GM18520 (cell line): ENCODE measurements around the gene ARFIP1.
"Not testable (repeated sequence)": the region's sequence is repeated elsewhere in the genome, so short reads cannot be mapped to it uniquely, and the experiment has no call there.

Experiments used
- ATAC-seq: cut with Tn5 transposase; IDR thresholded peaks from one replicate; pipeline ENCODE4 v1.9.1; 2021; ENCODE audit not compliant: unreplicated experiment

ARFIP1 gene

GRCh38 chr4:152779513-152780266, at the start of gene ARFIP1, which contains the start of gene TIGD4:
ARFIP1 (plus strand) TSS chr4:152779954; CDS start chr4:152829634, 49,680 bp downstream.
TIGD4 (minus strand) TSS chr4:152779730; CDS start chr4:152771004, 8,726 bp downstream.
- peak; percentile 96 for ATAC-seq

- no peak for ATAC-seq
Observed at GRCh38 chr4:152731997-152732396, 47.8 kb upstream of the ARFIP1 start.

DNA sequence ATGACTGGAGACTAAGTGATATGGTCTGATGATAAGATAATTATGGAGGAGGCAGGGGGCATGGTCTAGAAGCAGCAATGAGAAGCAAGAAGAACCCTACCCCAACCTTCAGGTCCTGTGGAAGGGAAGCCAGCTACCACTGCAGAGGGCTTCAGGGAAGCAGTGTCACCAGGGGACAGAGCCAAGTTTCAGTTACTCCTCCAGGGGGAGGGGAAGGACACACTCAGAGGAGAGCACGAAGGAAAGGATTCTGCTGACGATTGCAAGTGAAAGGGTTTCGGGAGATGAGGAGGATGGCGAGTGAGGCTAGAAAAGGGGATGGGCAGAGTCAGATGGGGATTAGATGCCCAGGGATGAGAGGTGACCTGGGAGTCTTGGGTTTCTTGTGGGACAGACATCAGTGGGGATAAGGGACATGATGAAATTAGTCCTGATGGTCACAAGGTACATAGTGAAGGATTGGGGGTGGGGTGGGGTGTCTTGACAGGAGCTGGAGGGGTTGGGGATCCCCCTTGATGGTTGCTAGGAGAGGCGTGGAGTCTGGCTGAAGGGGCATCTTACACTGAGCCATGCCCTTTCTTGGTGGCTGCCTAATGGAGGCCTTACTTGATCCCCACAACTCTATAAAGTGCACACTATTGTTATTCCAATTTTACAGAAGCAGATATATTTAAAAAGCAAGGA, 45.6 kb upstream of the ARFIP1 start:
- ATAC-seq = no peak

GRCh38 chr4:152734699-152735050, 45.1 kb upstream of the ARFIP1 start:
- no peak for ATAC-seq

GRCh38 chr4:152735396-152735859, 44.3 kb upstream of the ARFIP1 start:
- ATAC-seq = no peak

DNA sequence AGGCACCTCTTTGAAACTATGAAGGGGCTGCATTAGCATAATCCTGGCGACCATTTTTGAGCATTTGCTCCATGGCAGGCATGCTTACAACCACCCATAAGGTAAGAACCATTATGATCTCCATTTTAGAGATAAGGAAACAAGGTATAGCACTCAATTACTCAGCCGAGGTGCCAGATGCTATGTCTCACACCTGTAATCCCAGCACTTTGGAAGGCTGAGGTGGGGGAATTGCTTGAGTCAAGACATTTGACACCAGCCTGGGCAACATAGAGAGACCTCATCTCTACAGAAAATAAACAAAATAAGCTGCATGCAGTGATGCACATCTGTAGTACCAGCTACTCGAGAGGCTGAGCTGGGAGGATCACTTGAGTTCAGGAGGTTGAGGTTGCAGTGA, 43.8 kb upstream of the ARFIP1 start:
- ATAC-seq = no peak

- ATAC-seq = no peak
Observed at GRCh38 chr4:152738827-152739226, 40.9 kb upstream of the ARFIP1 start.

GRCh38 chr4:152747444-152747843, 32.3 kb upstream of the ARFIP1 start:
- no peak for ATAC-seq

- ATAC-seq = no peak
Observed at GRCh38 chr4:152748619-152749018, 31.1 kb upstream of the ARFIP1 start.

- no peak for ATAC-seq
Observed at GRCh38 chr4:152763796-152764195, 16.0 kb upstream of the ARFIP1 start.

DNA sequence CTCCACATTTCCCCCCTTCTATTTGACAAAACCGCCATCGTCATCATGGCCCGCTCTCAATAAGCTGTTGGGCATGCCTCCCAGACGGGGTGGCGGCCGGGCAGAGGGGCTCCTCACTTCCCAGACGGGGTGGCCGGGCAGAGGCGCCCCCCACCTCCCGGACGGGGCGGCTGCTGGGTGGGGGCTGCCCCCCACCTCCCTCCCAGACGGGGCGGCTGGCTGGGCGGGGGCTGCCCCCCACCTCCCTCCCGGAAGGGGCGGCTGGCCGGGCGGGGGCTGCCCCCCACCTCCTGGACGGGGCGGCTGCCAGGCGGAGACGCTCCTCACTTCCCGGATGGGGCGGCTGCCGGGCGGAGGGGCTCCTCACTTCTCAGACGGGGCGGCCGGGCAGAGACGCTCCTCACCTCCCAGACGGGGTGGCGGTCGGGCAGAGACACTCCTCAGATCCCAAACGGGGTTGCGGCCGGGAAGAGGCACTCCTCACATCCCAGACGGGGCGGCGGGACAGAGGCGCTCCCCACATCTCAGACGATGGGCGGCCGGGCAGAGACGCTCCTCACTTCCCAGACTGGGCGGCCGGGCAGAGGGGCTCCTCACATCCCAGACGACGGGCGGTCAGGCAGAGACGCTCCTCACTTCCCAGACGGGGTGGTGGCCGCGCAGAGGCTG, 14.6 kb upstream of the ARFIP1 start:
- ATAC-seq = not testable (repeated sequence)

DNA sequence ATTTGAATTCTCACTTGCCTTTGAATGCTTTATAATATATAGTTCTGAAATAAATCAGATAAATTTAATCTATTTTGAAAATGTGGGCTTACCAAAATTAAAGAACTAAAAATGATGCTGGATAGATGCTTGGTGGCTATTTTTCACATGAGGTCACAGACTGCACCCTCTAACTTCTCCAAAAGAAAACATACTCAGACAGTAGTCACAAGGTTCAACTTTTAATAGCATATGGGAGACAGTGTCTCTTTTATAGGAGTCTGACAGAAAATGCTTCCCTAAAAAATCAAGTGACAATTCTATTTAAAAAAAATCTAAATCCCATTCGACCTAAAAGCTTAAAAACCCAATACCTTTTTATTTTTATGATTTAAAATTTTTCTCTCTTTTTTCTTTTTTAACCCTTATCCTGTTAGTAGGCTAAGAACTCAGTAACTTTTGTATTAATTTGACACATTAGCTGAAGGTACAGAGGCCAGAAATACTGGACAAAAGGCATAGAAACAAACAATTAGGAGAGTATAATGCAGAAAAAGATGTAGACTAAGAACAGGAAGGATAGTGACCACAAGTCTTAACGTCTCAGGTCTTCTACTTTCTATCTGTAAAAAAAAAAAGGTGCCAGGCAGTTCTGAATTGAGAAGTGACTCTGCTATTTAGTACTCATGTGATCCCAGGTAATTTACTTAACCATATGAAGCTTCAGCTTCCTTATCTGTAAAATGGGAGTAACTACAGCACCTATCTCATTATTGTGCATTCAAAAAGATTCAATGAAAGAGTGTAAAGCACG, 7.8 kb upstream of the ARFIP1 start:
- peak; percentile 91 for ATAC-seq

GRCh38 chr4:152773339-152773738, 6.4 kb upstream of the ARFIP1 start:
- no peak for ATAC-seq

GRCh38 chr4:152773953-152774352, 5.8 kb upstream of the ARFIP1 start:
- no peak for ATAC-seq

GRCh38 chr4:152776352-152776751, 3.4 kb upstream of the ARFIP1 start:
- no peak for ATAC-seq

DNA sequence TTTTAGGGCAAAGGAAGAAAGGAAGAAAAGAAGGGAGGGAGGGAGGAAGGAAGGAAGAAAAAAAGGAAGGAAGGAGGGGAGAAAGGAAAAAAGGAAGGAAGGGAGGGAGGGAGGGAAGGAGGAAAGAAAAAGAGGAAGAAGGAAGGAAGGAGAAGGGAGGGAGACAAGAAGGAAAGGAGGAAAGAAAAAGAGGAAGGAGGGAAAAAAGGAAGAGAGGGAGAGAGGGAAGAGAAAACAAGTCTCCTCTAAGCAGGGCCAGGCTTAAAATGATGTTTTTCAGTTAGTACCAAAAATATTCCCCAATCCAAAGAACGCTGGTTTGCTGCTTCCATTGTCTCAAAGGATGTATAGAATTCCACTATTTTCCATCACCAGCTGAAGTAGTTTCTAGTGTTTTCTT, 2.3 kb upstream of the ARFIP1 start:
- no peak for ATAC-seq

DNA sequence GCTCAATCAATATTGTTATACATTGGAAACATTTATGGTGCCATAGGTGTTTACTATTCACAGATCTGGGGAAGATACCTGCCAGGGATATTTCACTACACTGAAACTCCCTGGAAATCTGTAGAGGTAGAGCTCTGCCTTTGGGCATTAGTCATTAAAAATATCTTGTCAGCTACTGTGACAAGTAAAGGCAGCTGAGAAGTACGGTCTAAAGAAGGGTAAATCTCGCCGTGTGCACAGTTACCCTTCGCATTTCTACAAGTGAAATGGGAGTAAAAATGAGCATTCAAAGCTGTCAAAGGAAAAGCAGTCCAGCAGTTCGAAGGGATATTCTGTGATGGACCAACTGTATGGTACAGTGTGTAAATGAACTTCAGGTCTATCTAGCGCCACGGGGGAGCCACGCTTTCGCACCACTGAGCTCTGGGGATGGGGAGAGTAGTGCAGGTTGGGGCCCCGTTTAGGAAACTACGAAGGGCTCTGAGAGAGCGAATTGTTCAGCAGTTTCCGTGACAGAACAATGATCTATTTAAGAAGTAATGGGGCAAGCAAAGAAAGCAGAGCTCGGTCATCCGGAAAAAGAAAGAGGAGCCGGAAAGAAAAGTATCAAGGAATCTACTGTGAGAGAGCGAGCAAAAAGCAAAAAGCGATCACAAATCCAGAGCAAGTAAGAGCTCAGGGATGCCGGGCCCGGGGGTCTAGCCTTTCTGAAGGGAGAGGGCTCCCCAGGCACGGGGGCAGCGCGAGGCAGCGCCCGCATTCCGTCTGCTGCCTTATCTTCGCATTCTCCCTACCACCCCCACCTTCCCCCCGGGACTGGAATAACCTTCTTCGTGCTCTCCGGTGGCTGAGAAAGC, 870 bp upstream of the ARFIP1 start:
- ATAC-seq = no peak

GRCh38 chr4:152780267-152780778, 569 bp downstream of the ARFIP1 start:
- no peak for ATAC-seq

DNA sequence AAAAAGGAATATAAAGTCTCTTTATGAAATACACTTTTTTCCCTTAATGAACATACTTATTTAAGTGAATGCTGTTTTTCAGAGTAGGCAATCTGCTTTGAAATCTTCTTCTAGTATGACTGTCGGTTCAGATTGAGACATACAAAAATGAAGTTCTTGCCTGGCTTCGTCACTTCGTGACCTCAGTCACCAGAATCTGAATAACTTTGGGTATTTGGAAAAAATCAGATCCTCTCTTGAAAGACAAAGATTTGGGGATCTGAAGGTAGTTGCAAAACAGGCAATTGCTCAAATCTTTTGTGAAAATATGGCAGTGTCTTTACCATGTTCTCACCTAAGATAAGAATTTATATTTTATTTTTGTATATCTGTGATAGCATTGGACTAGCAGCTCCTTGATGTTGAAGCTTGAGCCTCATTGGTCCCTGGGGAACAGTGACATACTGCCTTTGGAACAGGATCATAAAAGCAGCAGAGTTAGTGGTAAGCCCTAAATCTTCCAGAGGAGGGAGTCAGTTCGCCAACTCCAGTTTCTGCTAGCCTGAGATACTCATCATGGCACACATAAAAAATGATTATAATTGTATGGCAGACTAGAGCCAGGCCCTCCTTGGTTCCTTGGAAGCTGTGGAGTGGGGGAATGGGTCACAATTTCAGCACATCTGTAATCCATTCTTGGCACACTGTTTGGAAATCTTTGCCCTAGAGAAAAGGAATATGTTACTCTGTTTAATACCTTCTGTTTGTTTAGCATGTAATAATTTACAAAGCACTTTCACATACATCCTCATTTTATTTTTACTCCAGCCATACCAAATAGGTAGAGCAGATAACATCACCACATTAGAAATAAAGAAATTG, 5.0 kb downstream of the ARFIP1 start:
- ATAC-seq = no peak
